Sigmoid colon (tissue), 7 donors: ENCODE results near the gene DLGAP4. TPM values are rescaled to one million over a fixed set of nuclear protein-coding genes. Genes with fewer than 3 reads are reported as not detected.

Source experiments
- DNase-seq: peaks from one replicate; pipeline ENCODE4 v3.0.0-alpha.2; 2019
- H3K27ac ChIP-seq, 4 donors: fragments of 200-600 bp; sonication (generic); one replicate each; pipeline ENCODE4 v1.5.1; 2016 to 2019; ENCODE audit warnings: mild to moderate bottlenecking in 1 of 4
- H3K27me3 ChIP-seq, 3 donors: fragments of 200-600 bp; sonication (generic); one replicate each; pipeline ENCODE4 v1.5.1; 2019; ENCODE audit warnings: mild to moderate bottlenecking in 1 of 3
- H3K36me3 ChIP-seq, 4 donors: fragments of 200-600 bp; sonication (generic); one replicate each; pipeline ENCODE4 v1.5.1; 2016 to 2019
- H3K4me1 ChIP-seq, 4 donors: fragments of 200-600 bp; sonication (generic); one replicate each; pipeline ENCODE4 v1.5.1; 2017 to 2019
- H3K4me3 ChIP-seq, 4 donors: fragments of 200-600 bp; sonication (generic); one replicate each; pipeline ENCODE4 v1.5.1; 2017 to 2019; ENCODE audit warnings: mild to moderate bottlenecking in 2 of 4, moderate library complexity in 1 of 4
- H3K9me3 ChIP-seq, 4 donors: fragments of 200-600 bp in 3 of 4; sonication (generic) in 3 of 4; one replicate each; pipeline versions ENCODE4 v1.5.1 to v1.6.1; 2013 to 2019
- EP300 ChIP-seq, 4 donors: sonication (generic); formaldehyde crosslinking; IDR thresholded peaks; one replicate each; pipeline ENCODE4 v1.6.1; 2017; ENCODE audit warnings: antibody characterized with exemption in 4 of 4
- POLR2A ChIP-seq, 2 donors: fragments of 450-650 bp; IDR thresholded peaks; one replicate each; pipeline ENCODE4 v1.6.1; 2016; ENCODE audit warnings: antibody characterized with exemption in 2 of 2, mild to moderate bottlenecking in 2 of 2, moderate library complexity in 2 of 2
- POLR2AphosphoS5 ChIP-seq, 4 donors: sonication (generic); formaldehyde crosslinking; IDR thresholded peaks; one replicate each; pipeline ENCODE4 v1.6.1; 2017; ENCODE audit warnings: antibody characterized with exemption in 4 of 4
- WGBS, 2 donors: extraction: QIAGEN DNeasy Blood & Tissue Kit; methylation state at CpG; one replicate each; pipeline ENCODE4 v1.1.7; 2013; 5-methylcytosine and 5-hydroxymethylcytosine counted together
- intact Hi-C: fragments of 100-400 bp; cut with DNase I; formaldehyde crosslinking; loops from one replicate; pipeline ENCODE4 v1.15.1; 2023
- polyA plus RNA-seq, 3 donors: library from polyadenylated mRNA; stranded (reverse); fragments of 200-250 nt; gene quantifications; one replicate each; pipeline ENCODE4 v1.2.3, GENCODE V29; 2013
- total RNA-seq, 4 donors: library from RNA; depleted of rRNA; stranded (reverse); fragments of >200 nt; gene quantifications; one replicate each; pipeline ENCODE4 v1.1.0, GENCODE V29; 2016
- TF ChIP-seq, protein P1 (sequence below), 4 experiments: fragments of 450-650 bp in 3 of 4; fragments of 200-600 bp in 1 of 4; IDR thresholded peaks; one replicate each; pipeline ENCODE4 v1.5.1; 2016 to 2019; ENCODE audit warnings: antibody characterized with exemption in 4 of 4, mild to moderate bottlenecking in 3 of 4, moderate library complexity in 2 of 4
- donor health status: healthy with polysubstance abuse.
- donor health status: Bipolar disorder and iron deficiency.
- donor health status: healthy.

DLGAP4 gene
- total and polyA plus RNA-seq, 7 donors = 21.0 to 60.7 (median 36.9) TPM

DNA sequence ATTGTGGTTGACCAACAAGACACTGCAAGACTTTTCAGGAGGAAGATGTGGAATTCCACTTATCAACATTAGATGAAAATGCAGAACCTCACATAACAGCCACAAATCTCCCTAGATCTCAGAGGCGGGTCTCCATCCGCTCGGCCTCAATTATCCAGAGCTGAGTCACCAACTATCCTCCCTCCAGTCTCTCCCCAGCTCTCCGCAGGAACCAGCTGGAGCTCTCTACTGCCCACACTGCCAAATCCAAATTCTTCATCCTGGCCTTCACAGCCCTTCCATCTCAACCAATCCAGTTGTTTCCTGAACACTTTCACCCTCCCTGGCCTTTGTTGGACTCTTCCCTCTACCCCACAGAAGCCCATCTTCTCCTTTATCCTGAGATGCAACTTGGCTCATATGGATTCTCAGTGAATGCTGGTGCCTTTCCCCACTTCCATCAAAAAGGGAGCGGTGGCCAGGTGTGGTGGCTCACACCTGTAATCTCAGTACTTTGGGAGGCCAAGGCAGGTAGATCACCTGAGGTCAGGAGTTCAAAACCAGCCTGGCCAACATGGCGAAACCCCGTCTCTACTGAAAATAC is 263.8 kb downstream of the DLGAP4 start:
- H3K27me3 ChIP-seq = no peaks in the 10 kb centered on the region
- H3K4me3 ChIP-seq = no peak overlapping the region
- H3K36me3 ChIP-seq = no peaks in the 10 kb centered on the region
- no peak for DNase-seq
- 78 to 85% methylated on average over 7 of the region's 7 CpGs for WGBS, 2 donors
- TF ChIP-seq EP300 (IDR thresholded peaks at IDR 0.05) (no peak), POLR2AphosphoS5 (IDR thresholded peaks at IDR 0.05) (no peak), POLR2A (IDR thresholded peaks at IDR 0.05) (no peak)
- TF ChIP-seq, protein P1, sequence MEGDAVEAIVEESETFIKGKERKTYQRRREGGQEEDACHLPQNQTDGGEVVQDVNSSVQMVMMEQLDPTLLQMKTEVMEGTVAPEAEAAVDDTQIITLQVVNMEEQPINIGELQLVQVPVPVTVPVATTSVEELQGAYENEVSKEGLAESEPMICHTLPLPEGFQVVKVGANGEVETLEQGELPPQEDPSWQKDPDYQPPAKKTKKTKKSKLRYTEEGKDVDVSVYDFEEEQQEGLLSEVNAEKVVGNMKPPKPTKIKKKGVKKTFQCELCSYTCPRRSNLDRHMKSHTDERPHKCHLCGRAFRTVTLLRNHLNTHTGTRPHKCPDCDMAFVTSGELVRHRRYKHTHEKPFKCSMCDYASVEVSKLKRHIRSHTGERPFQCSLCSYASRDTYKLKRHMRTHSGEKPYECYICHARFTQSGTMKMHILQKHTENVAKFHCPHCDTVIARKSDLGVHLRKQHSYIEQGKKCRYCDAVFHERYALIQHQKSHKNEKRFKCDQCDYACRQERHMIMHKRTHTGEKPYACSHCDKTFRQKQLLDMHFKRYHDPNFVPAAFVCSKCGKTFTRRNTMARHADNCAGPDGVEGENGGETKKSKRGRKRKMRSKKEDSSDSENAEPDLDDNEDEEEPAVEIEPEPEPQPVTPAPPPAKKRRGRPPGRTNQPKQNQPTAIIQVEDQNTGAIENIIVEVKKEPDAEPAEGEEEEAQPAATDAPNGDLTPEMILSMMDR (IDR thresholded peaks at IDR 0.05) = no peak
- H3K27ac ChIP-seq = no peak overlapping the region
- peaks cover 0 to 23% (median 17%) of the 10 kb centered on the region in 4 donors for H3K4me1 ChIP-seq
- intact Hi-C loops = loop anchor here (10.0 kb wide), 1 partner anchor 205 kb away; the partner anchor contains the start of gene DSN1
- no peaks in the 10 kb centered on the region for H3K9me3 ChIP-seq

DNA sequence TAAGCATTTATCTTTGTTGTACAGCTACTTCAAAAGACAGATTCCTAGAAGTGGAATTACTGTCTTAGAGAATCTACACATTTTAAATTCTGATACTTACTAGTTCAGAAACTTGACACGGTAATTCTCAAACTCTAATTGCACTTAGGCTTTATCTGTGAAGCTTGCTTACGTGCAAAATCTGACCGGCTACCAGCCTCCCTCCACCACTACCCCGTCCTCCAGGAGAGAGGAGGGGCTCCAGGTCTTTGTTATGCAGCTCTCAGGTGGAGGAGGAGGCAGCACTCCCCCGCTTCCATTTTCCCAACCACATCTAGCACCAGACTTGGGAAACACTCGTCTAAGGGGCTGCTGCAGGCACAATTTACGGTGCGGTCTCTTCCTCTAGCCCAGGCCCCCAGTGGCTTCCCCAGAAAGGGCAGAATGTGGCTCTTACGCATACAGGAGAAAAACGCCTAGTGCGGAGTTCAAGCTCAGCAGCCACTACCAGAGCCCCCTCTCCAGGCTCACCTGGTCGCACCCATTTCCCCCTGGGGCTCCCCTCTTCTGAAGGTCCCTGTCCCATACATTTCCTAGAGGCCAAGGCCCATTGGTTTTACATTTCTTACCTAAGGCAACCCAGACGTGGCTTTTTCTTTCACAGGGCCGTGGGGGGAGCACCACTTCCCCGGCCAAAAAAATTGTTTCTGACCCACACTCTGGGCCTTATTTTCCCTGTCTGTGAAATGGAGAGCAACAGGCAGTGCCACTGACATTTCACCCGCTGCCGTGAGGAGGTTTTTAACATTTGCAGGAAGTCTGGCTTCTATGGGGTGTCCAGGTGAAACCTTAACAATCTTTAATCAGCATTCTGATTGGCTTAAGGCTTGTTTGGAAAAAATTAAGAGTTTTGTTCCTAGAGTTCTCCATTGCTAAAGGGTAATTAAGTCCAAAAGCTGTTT is 265.7 kb downstream of the DLGAP4 start:
- 62 to 66% methylated on average over 17 of the region's 17 CpGs for WGBS, 2 donors
- no peak overlapping the region for H3K4me3 ChIP-seq
- peaks cover 0 to 41% (median 32%) of the 10 kb centered on the region in 4 donors for H3K4me1 ChIP-seq
- H3K9me3 ChIP-seq = no peaks in the 10 kb centered on the region
- TF ChIP-seq, protein P1 (IDR thresholded peaks at IDR 0.05) = no peak
- TF ChIP-seq POLR2A (IDR thresholded peaks at IDR 0.05) = no peak
- no peaks in the 10 kb centered on the region for H3K27me3 ChIP-seq
- H3K27ac ChIP-seq = peak overlapping the region; percentile 88 to 94 (median 91)
- no peaks in the 10 kb centered on the region for H3K36me3 ChIP-seq
- intact Hi-C loops = loop anchor here (10.0 kb wide), 1 partner anchor 203 kb away; the partner anchor contains the start of gene DSN1
- no peak for DNase-seq

DNA sequence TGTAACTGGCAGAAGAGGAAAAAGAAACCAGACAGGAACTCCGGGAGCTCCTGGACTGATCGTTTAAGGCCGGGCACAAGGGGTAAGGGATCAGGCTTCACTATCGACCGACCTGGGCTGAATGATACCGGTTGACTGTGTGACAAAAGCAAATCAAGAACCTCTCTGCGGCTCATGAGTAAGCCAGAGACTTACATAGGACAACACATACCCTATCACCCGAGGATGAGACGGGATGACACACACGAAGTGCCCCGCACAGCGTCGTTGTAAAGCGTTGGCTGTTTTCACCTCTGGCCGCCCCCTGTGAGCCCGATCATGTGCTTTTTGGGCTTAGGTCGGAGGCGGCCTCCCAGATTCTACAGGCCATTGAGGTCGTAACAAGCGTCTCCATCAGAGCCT is 266.6 kb downstream of the DLGAP4 start:
- Histone ChIP-seq H3K9me3 (no peaks in the 10 kb centered on the region), H3K27ac (peak overlapping the region; percentile 88 to 94 (median 91)), H3K36me3 (no peaks in the 10 kb centered on the region), H3K4me1 (peaks cover 0 to 40% (median 29%) of the 10 kb centered on the region in 4 donors), H3K27me3 (no peaks in the 10 kb centered on the region), H3K4me3 (peak overlapping the region; percentile 82 to 87 (median 84))
- intact Hi-C loops = loop anchor here (10.0 kb wide), 1 partner anchor 202 kb away; the partner anchor contains the start of gene DSN1
- TF ChIP-seq POLR2A (IDR thresholded peaks at IDR 0.05) = no peak
- no peak for TF ChIP-seq POLR2AphosphoS5 (IDR thresholded peaks at IDR 0.05)
- TF ChIP-seq, protein P1 (IDR thresholded peaks at IDR 0.05) = no peak
- no peak for TF ChIP-seq EP300 (IDR thresholded peaks at IDR 0.05)
- DNase-seq = no peak
- 18 to 19% methylated on average over 20 of the region's 20 CpGs for WGBS, 2 donors

GRCh38 chr20:36573103-36573797 is 267.1 kb downstream of the DLGAP4 start, which contains the start of gene TGIF2:
TSS of gene TGIF2 (plus strand) at chr20:36573597. CDS start at chr20:36578775, 5,178 bp downstream.
- H3K9me3 ChIP-seq = no peaks in the 10 kb centered on the region
- TF ChIP-seq, protein P1 (IDR thresholded peaks at IDR 0.05) = no peak
- TF ChIP-seq POLR2AphosphoS5 (IDR thresholded peaks at IDR 0.05) = peak in 3 of 4 donors; percentile 48 to 66 (median 64)
- intact Hi-C loops = loop anchor here (10.0 kb wide), 1 partner anchor 202 kb away; the partner anchor contains the start of gene DSN1
- DNase-seq = peak; percentile 92
- 3 to 6% methylated on average over 80 of the region's 80 CpGs for WGBS, 2 donors
- peak within 1 kb of the TSS; percentile 82 to 87 (median 84) for H3K4me3 ChIP-seq
- H3K27me3 ChIP-seq = no peaks in the 10 kb centered on the region
- peak within 1 kb of the TSS; percentile 88 to 94 (median 91) for H3K27ac ChIP-seq
- peaks cover 0 to 40% (median 29%) of the 10 kb centered on the region in 4 donors for H3K4me1 ChIP-seq
- no peaks in the 10 kb centered on the region for H3K36me3 ChIP-seq
